Measurements from ENCODE around the gene PSMG2.

DNA sequence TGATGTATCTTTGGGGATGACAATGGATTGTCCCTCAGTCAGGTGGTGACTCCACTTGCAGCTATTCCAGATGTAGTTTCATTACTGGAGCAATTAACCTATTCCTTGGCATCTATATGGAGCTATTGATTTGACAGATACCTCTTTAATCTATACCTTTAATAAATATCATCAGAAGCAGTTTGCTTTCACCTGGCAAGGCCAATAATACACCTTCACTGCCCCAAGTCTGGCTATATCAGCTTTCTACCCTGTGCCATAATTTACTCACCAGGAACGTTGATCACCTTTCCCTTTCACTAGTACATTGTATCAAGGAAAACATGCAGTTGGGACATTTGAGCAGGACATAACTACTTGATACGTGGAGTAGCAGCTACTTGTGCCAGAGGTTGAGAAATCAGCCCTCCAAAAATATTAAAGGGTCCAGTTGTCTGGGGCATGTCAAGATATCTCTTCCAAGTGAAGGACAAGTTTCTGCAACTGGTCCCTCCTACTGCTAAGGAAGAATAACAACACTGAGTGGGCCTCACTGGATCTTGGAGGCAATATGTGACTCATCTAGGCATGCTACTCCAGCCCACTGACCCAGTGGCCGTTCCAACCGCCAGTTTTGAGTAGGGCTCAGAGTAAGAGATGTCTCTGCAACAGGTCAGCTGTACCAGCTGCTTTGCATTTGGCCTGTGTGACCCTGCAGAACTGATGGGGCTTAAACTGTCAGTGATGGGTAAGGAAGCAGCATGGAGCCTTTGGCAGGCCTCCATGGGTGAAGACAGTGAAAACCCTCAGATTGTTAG, 67.0 kb downstream of the PSMG2 start:
- TF ChIP-seq, protein P1, sequence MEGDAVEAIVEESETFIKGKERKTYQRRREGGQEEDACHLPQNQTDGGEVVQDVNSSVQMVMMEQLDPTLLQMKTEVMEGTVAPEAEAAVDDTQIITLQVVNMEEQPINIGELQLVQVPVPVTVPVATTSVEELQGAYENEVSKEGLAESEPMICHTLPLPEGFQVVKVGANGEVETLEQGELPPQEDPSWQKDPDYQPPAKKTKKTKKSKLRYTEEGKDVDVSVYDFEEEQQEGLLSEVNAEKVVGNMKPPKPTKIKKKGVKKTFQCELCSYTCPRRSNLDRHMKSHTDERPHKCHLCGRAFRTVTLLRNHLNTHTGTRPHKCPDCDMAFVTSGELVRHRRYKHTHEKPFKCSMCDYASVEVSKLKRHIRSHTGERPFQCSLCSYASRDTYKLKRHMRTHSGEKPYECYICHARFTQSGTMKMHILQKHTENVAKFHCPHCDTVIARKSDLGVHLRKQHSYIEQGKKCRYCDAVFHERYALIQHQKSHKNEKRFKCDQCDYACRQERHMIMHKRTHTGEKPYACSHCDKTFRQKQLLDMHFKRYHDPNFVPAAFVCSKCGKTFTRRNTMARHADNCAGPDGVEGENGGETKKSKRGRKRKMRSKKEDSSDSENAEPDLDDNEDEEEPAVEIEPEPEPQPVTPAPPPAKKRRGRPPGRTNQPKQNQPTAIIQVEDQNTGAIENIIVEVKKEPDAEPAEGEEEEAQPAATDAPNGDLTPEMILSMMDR (IDR thresholded peaks at IDR 0.05), result no peak
- TF ChIP-seq GABPA (IDR thresholded peaks at IDR 0.05; ENCODE audit: low read depth) (no peak), YY1 (IDR thresholded peaks at IDR 0.05; ENCODE audit: low read depth) (no peak), TAF1 (IDR thresholded peaks at IDR 0.05; ENCODE audit: borderline replicate concordance, low read depth, low read length) (no peak), SIN3A (IDR thresholded peaks at IDR 0.05; ENCODE audit: borderline replicate concordance, low read depth, low read length) (no peak), POLR2AphosphoS5 (IDR thresholded peaks at IDR 0.05; ENCODE audit: low read depth, low read length) (no peak), JUND (IDR thresholded peaks at IDR 0.05) (no peak), SMC3 (IDR thresholded peaks at IDR 0.05; ENCODE audit: low read depth, low read length) (no peak), ELF1 (IDR thresholded peaks at IDR 0.05) (no peak), EP300 (IDR thresholded peaks at IDR 0.05; ENCODE audit: borderline replicate concordance in 1 of 2, low read depth in 1 of 2, low read length in 1 of 2) (no peak), MXI1 (IDR thresholded peaks at IDR 0.05; ENCODE audit: low read depth, low read length) (no peak), NFIC (IDR thresholded peaks at IDR 0.05; ENCODE audit: borderline replicate concordance) (no peak)
- TF ChIP-seq, protein P2, sequence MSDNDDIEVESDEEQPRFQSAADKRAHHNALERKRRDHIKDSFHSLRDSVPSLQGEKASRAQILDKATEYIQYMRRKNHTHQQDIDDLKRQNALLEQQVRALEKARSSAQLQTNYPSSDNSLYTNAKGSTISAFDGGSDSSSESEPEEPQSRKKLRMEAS (IDR thresholded peaks at IDR 0.05; ENCODE audit: low read depth), result no peak
